IPS-18a (cell line): ENCODE data around the gene IL21.
"Not testable (repeated sequence)": the region's sequence is repeated elsewhere in the genome, so short reads cannot be mapped to it uniquely, and the experiment has no call there.

Experiments used
- H3K27ac ChIP-seq: one replicate; pipeline ENCODE4 v1.5.1; 2013; ENCODE audit warnings: low read length
- H3K27me3 ChIP-seq: one replicate; pipeline ENCODE4 v1.6.1; 2013; ENCODE audit warnings: mild to moderate bottlenecking, low read length; ENCODE audit not compliant: control insufficient read depth, insufficient read depth
- H3K36me3 ChIP-seq: one replicate; pipeline ENCODE4 v1.6.1; 2013; ENCODE audit warnings: low read depth, low read length; ENCODE audit not compliant: control insufficient read depth
- H3K4me1 ChIP-seq: one replicate; pipeline ENCODE4 v1.6.1; 2013; ENCODE audit warnings: low read depth, low read length; ENCODE audit not compliant: control insufficient read depth
- H3K4me3 ChIP-seq: one replicate; pipeline ENCODE4 v1.5.1; 2013; ENCODE audit warnings: low read length
- H3K9ac ChIP-seq: one replicate; pipeline ENCODE4 v1.6.1; 2013; ENCODE audit warnings: mild to moderate bottlenecking, low read length, moderate library complexity
- H3K9me3 ChIP-seq: one replicate; pipeline ENCODE4 v1.6.1; 2013; ENCODE audit warnings: low read depth, low read length; ENCODE audit not compliant: control insufficient read depth

Gene IL21

GRCh38 chr4:122603156-122603574 is 17.7 kb downstream of the IL21 start:
- H3K36me3 ChIP-seq = no peaks in the 10 kb centered on the region
- no peak overlapping the region for H3K27ac ChIP-seq
- no peaks in the 10 kb centered on the region for H3K27me3 ChIP-seq
- no peak overlapping the region for H3K9ac ChIP-seq
- H3K9me3 ChIP-seq = no peaks in the 10 kb centered on the region
- H3K4me3 ChIP-seq = no peak overlapping the region
- H3K4me1 ChIP-seq = peaks cover 8% of the 10 kb centered on the region

GRCh38 chr4:122602277-122603142 is 18.4 kb downstream of the IL21 start:
- H3K9ac ChIP-seq = no peak overlapping the region
- H3K9me3 ChIP-seq = no peaks in the 10 kb centered on the region
- no peaks in the 10 kb centered on the region for H3K27me3 ChIP-seq
- H3K27ac ChIP-seq = no peak overlapping the region
- peaks cover 8% of the 10 kb centered on the region for H3K4me1 ChIP-seq
- H3K36me3 ChIP-seq = no peaks in the 10 kb centered on the region
- H3K4me3 ChIP-seq = no peak overlapping the region

GRCh38 chr4:122591196-122591595 is 29.7 kb downstream of the IL21 start:
- H3K9me3 ChIP-seq = no peaks in the 10 kb centered on the region
- no peak overlapping the region for H3K4me3 ChIP-seq
- no peak overlapping the region for H3K9ac ChIP-seq
- no peaks in the 10 kb centered on the region for H3K27me3 ChIP-seq
- no peak overlapping the region for H3K27ac ChIP-seq
- H3K4me1 ChIP-seq = no peaks in the 10 kb centered on the region
- H3K36me3 ChIP-seq = no peaks in the 10 kb centered on the region

- no peak overlapping the region for H3K4me3 ChIP-seq
- H3K9ac ChIP-seq = no peak overlapping the region
- H3K36me3 ChIP-seq = no peaks in the 10 kb centered on the region
- no peaks in the 10 kb centered on the region for H3K4me1 ChIP-seq
- H3K27me3 ChIP-seq = no peaks in the 10 kb centered on the region
- H3K9me3 ChIP-seq = no peaks in the 10 kb centered on the region
- H3K27ac ChIP-seq = no peak overlapping the region
Measured at GRCh38 chr4:122588453-122589238, 32.2 kb downstream of the IL21 start.

GRCh38 chr4:122584519-122584918 is 36.3 kb downstream of the IL21 start:
- Histone ChIP-seq H3K4me1 (no peaks in the 10 kb centered on the region), H3K27ac (no peak overlapping the region), H3K9ac (no peak overlapping the region), H3K4me3 (no peak overlapping the region), H3K9me3 (no peaks in the 10 kb centered on the region), H3K27me3 (no peaks in the 10 kb centered on the region), H3K36me3 (no peaks in the 10 kb centered on the region)

GRCh38 chr4:122583906-122584305 is 37.0 kb downstream of the IL21 start:
- H3K27ac ChIP-seq = no peak overlapping the region
- H3K4me1 ChIP-seq = no peaks in the 10 kb centered on the region
- no peaks in the 10 kb centered on the region for H3K36me3 ChIP-seq
- no peak overlapping the region for H3K9ac ChIP-seq
- H3K4me3 ChIP-seq = no peak overlapping the region
- no peaks in the 10 kb centered on the region for H3K9me3 ChIP-seq
- H3K27me3 ChIP-seq = no peaks in the 10 kb centered on the region

- H3K9ac ChIP-seq = no peak overlapping the region
- H3K4me3 ChIP-seq = no peak overlapping the region
- H3K9me3 ChIP-seq = no peaks in the 10 kb centered on the region
- no peaks in the 10 kb centered on the region for H3K4me1 ChIP-seq
- no peaks in the 10 kb centered on the region for H3K36me3 ChIP-seq
- H3K27ac ChIP-seq = no peak overlapping the region
- no peaks in the 10 kb centered on the region for H3K27me3 ChIP-seq
Measured at GRCh38 chr4:122577808-122578781, 42.8 kb downstream of the IL21 start.

GRCh38 chr4:122577189-122577553 is 43.7 kb downstream of the IL21 start:
- Histone ChIP-seq H3K27me3 (no peaks in the 10 kb centered on the region), H3K36me3 (no peaks in the 10 kb centered on the region), H3K9ac (no peak overlapping the region), H3K4me3 (no peak overlapping the region), H3K27ac (no peak overlapping the region), H3K9me3 (no peaks in the 10 kb centered on the region), H3K4me1 (no peaks in the 10 kb centered on the region)

GRCh38 chr4:122576261-122577188 is 44.3 kb downstream of the IL21 start:
- Histone ChIP-seq H3K27ac (no peak overlapping the region), H3K4me3 (no peak overlapping the region), H3K36me3 (no peaks in the 10 kb centered on the region), H3K27me3 (no peaks in the 10 kb centered on the region), H3K9me3 (no peaks in the 10 kb centered on the region), H3K4me1 (no peaks in the 10 kb centered on the region), H3K9ac (no peak overlapping the region)

- H3K36me3 ChIP-seq, H3K9me3 ChIP-seq: not testable (repeated sequence)
Measured at GRCh38 chr4:122574347-122574746, 46.5 kb downstream of the IL21 start.

More at GRCh38 chr4:122574347-122574746, 46.5 kb downstream of the IL21 start:
- not testable (repeated sequence) for H3K4me1 ChIP-seq, H3K9ac ChIP-seq, H3K4me3 ChIP-seq, H3K27me3 ChIP-seq, H3K27ac ChIP-seq
